Measurements from ENCODE around the gene RHEBL1.

The RHEBL1 gene

DNA sequence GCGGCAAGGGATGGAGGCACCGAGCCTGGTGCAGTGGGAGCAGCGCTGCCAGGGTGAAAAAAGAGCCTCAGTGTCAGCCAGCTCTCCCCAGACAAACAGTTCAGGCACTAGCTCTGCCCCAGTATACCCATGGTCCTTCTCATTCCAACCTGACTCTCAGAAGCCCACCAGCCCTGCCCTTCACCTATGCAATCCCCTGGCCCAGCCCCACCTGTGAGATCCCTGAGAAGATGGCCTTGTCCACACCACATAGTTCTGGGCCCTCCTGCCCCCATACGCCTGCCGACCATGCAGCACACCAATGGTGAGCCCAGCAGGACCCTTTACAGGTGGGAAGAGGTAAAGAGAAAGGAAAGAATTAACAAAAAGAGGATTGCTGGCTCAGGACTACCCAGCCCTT, 15.7 kb downstream of the RHEBL1 start:
- H3K36me3 ChIP-seq (replicated peaks): peaks cover 58% of the 10 kb centered on the region
- no peak overlapping the region for H3K27ac ChIP-seq
- H3K4me3 ChIP-seq (ENCODE audit: low read depth, low read length): no peak overlapping the region
- in situ Hi-C loops (cut with HindIII; ENCODE audit: low pct_ligation_motif_present, low sequenced_read_pairs): no loop called here
- TF ChIP-seq, protein P1, sequence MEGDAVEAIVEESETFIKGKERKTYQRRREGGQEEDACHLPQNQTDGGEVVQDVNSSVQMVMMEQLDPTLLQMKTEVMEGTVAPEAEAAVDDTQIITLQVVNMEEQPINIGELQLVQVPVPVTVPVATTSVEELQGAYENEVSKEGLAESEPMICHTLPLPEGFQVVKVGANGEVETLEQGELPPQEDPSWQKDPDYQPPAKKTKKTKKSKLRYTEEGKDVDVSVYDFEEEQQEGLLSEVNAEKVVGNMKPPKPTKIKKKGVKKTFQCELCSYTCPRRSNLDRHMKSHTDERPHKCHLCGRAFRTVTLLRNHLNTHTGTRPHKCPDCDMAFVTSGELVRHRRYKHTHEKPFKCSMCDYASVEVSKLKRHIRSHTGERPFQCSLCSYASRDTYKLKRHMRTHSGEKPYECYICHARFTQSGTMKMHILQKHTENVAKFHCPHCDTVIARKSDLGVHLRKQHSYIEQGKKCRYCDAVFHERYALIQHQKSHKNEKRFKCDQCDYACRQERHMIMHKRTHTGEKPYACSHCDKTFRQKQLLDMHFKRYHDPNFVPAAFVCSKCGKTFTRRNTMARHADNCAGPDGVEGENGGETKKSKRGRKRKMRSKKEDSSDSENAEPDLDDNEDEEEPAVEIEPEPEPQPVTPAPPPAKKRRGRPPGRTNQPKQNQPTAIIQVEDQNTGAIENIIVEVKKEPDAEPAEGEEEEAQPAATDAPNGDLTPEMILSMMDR (IDR thresholded peaks at IDR 0.05; ENCODE audit: low read depth, low read length, missing control alignments): no peak
- no peaks in the 10 kb centered on the region for H3K27me3 ChIP-seq (replicated peaks)
- no peak for DNase-seq

DNA sequence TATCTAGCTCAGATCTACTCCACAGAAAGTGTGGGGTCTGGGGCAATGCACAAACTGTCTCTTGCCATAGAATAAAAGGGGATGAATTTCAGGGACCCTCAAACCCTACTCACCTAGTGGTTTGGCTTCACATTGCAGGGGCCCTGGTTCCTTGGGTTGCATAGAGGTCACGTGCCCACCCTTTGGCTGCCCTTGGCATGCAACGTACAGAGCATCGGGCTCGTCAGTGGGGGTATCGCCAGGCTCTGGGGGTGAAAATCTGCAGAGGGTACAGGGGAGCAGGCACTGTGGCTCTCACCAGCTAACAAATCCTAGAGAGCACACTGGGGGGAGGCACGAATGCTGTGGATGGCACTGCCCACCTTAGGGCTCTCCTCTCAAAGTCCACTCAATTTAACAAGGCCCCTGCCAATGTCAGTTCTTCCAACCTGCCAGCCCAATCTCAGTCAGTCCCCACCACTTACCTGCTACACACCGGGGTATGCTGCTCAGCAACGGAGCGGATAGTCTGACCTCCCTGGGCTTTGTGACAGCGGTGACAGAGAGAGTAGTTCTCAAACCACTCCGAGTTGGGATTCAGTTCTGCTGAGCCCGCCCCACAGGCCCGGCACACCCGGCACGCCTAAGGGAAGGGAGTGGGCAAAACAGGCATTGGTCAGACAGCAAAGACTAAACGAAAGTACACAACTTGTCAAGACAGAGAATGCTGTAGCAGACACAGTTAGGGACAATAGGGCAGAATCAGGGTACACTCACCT, 17.1 kb downstream of the RHEBL1 start:
- Histone ChIP-seq H3K27ac (no peak overlapping the region), H3K36me3 (replicated peaks) (peaks cover 73% of the 10 kb centered on the region), H3K4me3 (ENCODE audit: low read depth, low read length) (no peak overlapping the region), H3K27me3 (replicated peaks) (no peaks in the 10 kb centered on the region)
- no peak for DNase-seq
- in situ Hi-C loops (cut with HindIII; ENCODE audit: low pct_ligation_motif_present, low sequenced_read_pairs): no loop called here
- TF ChIP-seq, protein P1 (IDR thresholded peaks at IDR 0.05; ENCODE audit: low read depth, low read length, missing control alignments): no peak

DNA sequence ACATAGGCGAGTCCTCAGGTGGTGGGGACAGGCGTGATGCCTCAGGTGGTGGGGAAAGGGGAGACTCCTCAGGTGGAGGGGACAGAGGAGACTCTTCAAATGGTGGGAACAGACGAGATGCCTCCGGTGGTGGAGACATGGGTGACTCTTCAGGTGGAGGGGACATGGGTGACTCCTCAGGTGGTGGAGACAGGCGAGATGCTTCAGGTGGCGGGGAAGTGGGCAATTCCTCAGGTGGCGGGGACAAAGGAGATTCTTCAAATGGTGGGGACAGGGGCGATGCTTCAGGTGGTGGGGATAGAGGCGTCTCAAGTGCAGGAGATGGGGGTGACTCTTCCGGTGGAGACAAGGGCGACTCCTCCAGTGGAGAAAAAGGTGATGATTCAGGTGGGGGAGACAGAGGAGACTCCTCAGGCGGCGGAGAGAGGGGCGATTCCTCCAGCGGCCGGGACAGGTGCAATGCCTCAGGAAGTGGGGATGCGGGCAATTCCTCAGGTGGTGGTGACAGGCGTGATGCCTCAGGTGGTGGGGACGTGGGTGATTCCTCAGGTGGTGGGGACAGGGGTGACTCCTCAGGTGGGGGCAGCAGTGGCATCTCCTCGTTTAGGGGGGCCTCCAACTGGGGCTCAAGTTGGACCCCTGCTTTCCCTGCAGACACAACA, 17.9 kb downstream of the RHEBL1 start:
- Histone ChIP-seq H3K27me3 (replicated peaks) (no peaks in the 10 kb centered on the region), H3K36me3 (replicated peaks) (peaks cover 78% of the 10 kb centered on the region), H3K27ac (no peak overlapping the region), H3K4me3 (ENCODE audit: low read depth, low read length) (no peak overlapping the region)
- TF ChIP-seq, protein P1 (IDR thresholded peaks at IDR 0.05; ENCODE audit: low read depth, low read length, missing control alignments): no peak
- in situ Hi-C loops (cut with HindIII; ENCODE audit: low pct_ligation_motif_present, low sequenced_read_pairs): no loop called here
- DNase-seq: no peak

DNA sequence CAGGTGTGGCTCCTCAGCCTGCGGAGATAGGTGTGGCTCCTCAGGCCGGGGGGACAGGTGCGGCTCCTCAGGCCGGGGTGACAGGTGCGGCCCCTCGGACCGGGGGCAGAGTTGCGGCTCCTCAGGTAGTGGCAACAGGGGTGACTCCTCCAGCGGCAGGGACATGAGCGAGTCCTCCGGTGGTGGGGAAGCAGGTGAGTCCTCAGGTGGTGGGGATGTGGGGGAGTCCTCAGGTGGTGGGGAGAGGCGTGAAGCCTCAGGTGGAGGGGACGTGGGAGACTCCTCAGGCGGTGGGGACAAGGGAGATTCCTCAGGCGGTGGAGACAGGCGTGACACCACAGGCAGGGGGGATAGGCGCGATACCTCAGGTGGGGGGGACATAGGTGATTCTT, 18.4 kb downstream of the RHEBL1 start:
- no peak overlapping the region for H3K4me3 ChIP-seq (ENCODE audit: low read depth, low read length)
- DNase-seq: no peak
- H3K27me3 ChIP-seq (replicated peaks): no peaks in the 10 kb centered on the region
- H3K27ac ChIP-seq: no peak overlapping the region
- TF ChIP-seq, protein P1 (IDR thresholded peaks at IDR 0.05; ENCODE audit: low read depth, low read length, missing control alignments): no peak
- in situ Hi-C loops (cut with HindIII; ENCODE audit: low pct_ligation_motif_present, low sequenced_read_pairs): no loop called here
- H3K36me3 ChIP-seq (replicated peaks): peaks cover 83% of the 10 kb centered on the region

DNA sequence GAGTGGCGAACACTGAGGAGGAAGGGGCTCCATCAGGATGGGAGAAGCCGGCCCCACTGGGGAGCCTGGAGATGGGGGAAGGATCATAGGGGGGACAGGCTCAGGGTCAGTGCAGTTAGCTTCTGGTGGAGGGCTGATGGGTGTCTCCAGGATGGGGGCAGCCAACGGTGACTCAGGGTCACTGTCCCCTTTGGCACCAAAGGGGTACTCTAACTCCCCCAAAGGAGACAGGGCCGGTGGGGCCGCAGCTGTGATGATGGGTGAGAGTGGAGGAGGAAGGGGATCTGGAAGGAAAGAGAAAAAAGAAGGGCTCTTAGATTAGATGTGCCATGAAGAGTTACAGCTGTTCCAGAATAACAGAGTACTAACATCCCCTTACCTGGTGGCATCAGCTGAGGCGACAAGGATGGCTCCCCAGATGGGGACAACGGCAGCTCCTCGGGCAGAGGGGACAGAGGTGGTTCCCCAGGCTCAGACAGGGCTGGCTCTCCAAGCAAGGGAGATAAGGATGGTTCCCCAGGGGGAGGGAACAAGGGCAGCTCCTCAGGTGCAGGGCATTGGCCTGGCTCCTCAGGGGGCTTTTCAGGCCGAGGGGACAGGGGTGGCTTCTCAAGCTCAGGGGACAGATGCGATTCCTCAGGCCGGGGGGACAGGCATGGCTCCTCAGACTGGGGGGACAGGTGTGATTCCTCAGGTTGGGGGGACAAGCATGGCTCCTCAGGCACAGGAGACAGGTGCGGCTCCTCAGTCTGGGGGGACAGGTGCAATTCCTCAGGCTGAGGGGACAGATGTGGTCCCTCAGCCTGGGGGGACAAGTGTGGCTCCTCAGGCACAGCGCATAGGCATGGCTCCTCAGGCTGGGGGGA, 19.0 kb downstream of the RHEBL1 start:
- DNase-seq: no peak
- in situ Hi-C loops (cut with HindIII; ENCODE audit: low pct_ligation_motif_present, low sequenced_read_pairs): no loop called here
- Histone ChIP-seq H3K27ac (no peak overlapping the region), H3K36me3 (replicated peaks) (peaks cover 88% of the 10 kb centered on the region), H3K4me3 (ENCODE audit: low read depth, low read length) (no peak overlapping the region), H3K27me3 (replicated peaks) (no peaks in the 10 kb centered on the region)
- TF ChIP-seq, protein P1 (IDR thresholded peaks at IDR 0.05; ENCODE audit: low read depth, low read length, missing control alignments): no peak

Measured in brain microvascular endothelial cell (primary cell).